ENCODE data around the gene INPP5J. TPM values are rescaled to one million over a fixed set of nuclear protein-coding genes. Genes with fewer than 3 reads are reported as not detected.
A peak's percentile ranks its signal among the peaks of the same experiment; 100 is the strongest.
"Not testable (repeated sequence)": the region's sequence is repeated elsewhere in the genome, so short reads cannot be mapped to it uniquely, and the experiment has no call there.

Gene INPP5J
- total RNA-seq, 1 experiment from 2014 or later = 0.61 TPM

- CTCF ChIA-PET = interaction anchor here (1.0 kb wide), 1 partner anchor 16 kb away, joined by 3 read pairs; no protein-coding TSS in a partner anchor
- POLR2A ChIA-PET = no interaction called here
- H3K27ac Mint-ChIP-seq (ENCODE audit: low read depth, unreplicated experiment) = no peak overlapping the region
- no peak for DNase-seq (ENCODE audit: unreplicated experiment)
- intact Hi-C loops (cut with micrococcal nuclease) = no loop called here
- TF ChIP-seq CTCF (IDR thresholded peaks at IDR 0.05; ENCODE audit: unreplicated experiment) = no peak
- no TSS peak for BruUV-seq (replicated peaks)
- H3K4me1 Mint-ChIP-seq (ENCODE audit: insufficient read depth, unreplicated experiment) = peaks cover 18% of the 10 kb centered on the region
- no peaks in the 10 kb centered on the region for H3K27me3 Mint-ChIP-seq (ENCODE audit: insufficient read depth, unreplicated experiment)
- no peak overlapping the region for H3K4me3 Mint-ChIP-seq (ENCODE audit: unreplicated experiment)
- no peaks in the 10 kb centered on the region for H3K9me3 Mint-ChIP-seq (ENCODE audit: unreplicated experiment)
- H3K36me3 Mint-ChIP-seq (ENCODE audit: insufficient read depth, unreplicated experiment) = peaks cover 4% of the 10 kb centered on the region
Measured at GRCh38 chr22:31077681-31078080, 45.1 kb upstream of the INPP5J start.

- H3K9me3 Mint-ChIP-seq (ENCODE audit: unreplicated experiment); H3K36me3 Mint-ChIP-seq (ENCODE audit: insufficient read depth, unreplicated experiment); intact Hi-C loops (cut with micrococcal nuclease); H3K4me3 Mint-ChIP-seq (ENCODE audit: unreplicated experiment); H3K27ac Mint-ChIP-seq (ENCODE audit: low read depth, unreplicated experiment); H3K27me3 Mint-ChIP-seq (ENCODE audit: insufficient read depth, unreplicated experiment); BruUV-seq (replicated peaks): not testable (repeated sequence)
- CTCF ChIA-PET = interaction anchor here (0.5 to 1.0 kb wide), 4 partner anchors 8 to 476 kb away, joined by 3 read pairs; no protein-coding TSS in a partner anchor
- POLR2A ChIA-PET = interaction anchor here (0.7 to 1.2 kb wide), 2 partner anchors 28 to 109 kb away, joined by 3 read pairs; partner anchors contain the start of genes SELENOM and TUG1
- peaks cover 24% of the 10 kb centered on the region for H3K4me1 Mint-ChIP-seq (ENCODE audit: insufficient read depth, unreplicated experiment)
- DNase-seq (ENCODE audit: unreplicated experiment) = peak; percentile 38
Measured at GRCh38 chr22:31078389-31078788, 44.4 kb upstream of the INPP5J start.

GRCh38 chr22:31079095-31079642, 43.6 kb upstream of the INPP5J start:
- Mint-ChIP-seq H3K27me3 (ENCODE audit: insufficient read depth, unreplicated experiment) (no peaks in the 10 kb centered on the region), H3K27ac (ENCODE audit: low read depth, unreplicated experiment) (no peak overlapping the region), H3K36me3 (ENCODE audit: insufficient read depth, unreplicated experiment) (peaks cover 5% of the 10 kb centered on the region), H3K4me1 (ENCODE audit: insufficient read depth, unreplicated experiment) (peaks cover 30% of the 10 kb centered on the region), H3K9me3 (ENCODE audit: unreplicated experiment) (no peaks in the 10 kb centered on the region), H3K4me3 (ENCODE audit: unreplicated experiment) (no peak overlapping the region)
- no peak for TF ChIP-seq CTCF (IDR thresholded peaks at IDR 0.05; ENCODE audit: unreplicated experiment)
- POLR2A ChIA-PET = interaction anchor here (0.6 to 7.7 kb wide), 6 partner anchors 17 to 307 kb away, joined by 3 to 99 read pairs (median 17); partner anchors contain the start of genes MORC2, SELENOM and TUG1
- CTCF ChIA-PET = interaction anchor here (0.5 to 1.0 kb wide), 2 partner anchors 8 to 17 kb away, joined by 3 read pairs; no protein-coding TSS in a partner anchor
- DNase-seq (ENCODE audit: unreplicated experiment) = no peak
- no TSS peak for BruUV-seq (replicated peaks)
- intact Hi-C loops (cut with micrococcal nuclease) = no loop called here

- CTCF ChIA-PET = interaction anchor here (0.7 to 2.2 kb wide), 3 partner anchors 24 to 111 kb away, joined by 3 to 8 read pairs (median 5); partner anchors contain the start of genes MORC2, SELENOM and TUG1
- no peaks in the 10 kb centered on the region for H3K9me3 Mint-ChIP-seq (ENCODE audit: unreplicated experiment)
- no peak for DNase-seq (ENCODE audit: unreplicated experiment)
- no peak for TF ChIP-seq CTCF (IDR thresholded peaks at IDR 0.05; ENCODE audit: unreplicated experiment)
- BruUV-seq (replicated peaks) = no TSS peak
- peaks cover 33% of the 10 kb centered on the region for H3K4me1 Mint-ChIP-seq (ENCODE audit: insufficient read depth, unreplicated experiment)
- intact Hi-C loops (cut with micrococcal nuclease) = loop anchor here (2.0 kb wide), 1 partner anchor 20 kb away; no protein-coding TSS in a partner anchor
- POLR2A ChIA-PET = interaction anchor here (0.6 to 7.7 kb wide), 16 partner anchors 14 to 315 kb away, joined by 3 to 99 read pairs (median 4); partner anchors contain the start of genes LIMK2, MORC2, SELENOM and TUG1
- peak overlapping the region; percentile 93 for H3K27ac Mint-ChIP-seq (ENCODE audit: low read depth, unreplicated experiment)
- peaks cover 5% of the 10 kb centered on the region for H3K36me3 Mint-ChIP-seq (ENCODE audit: insufficient read depth, unreplicated experiment)
- H3K27me3 Mint-ChIP-seq (ENCODE audit: insufficient read depth, unreplicated experiment) = no peaks in the 10 kb centered on the region
- H3K4me3 Mint-ChIP-seq (ENCODE audit: unreplicated experiment) = peak overlapping the region; percentile 86
Measured at GRCh38 chr22:31080164-31080847, 42.5 kb upstream of the INPP5J start.
